MM.1S (cell line): ENCODE results near the gene HSPE1.
"Not testable (repeated sequence)": the region's sequence is repeated elsewhere in the genome, so short reads cannot be mapped to it uniquely, and the experiment has no call there.

Experiments used
- DNase-seq: peaks from one replicate; pipeline ENCODE4 v3.0.0-alpha.2; 2015
- H2AFZ ChIP-seq: fragments of 300-600 bp; sonication (generic); 2 replicates; pipeline ENCODE4 v1.6.0; 2016; ENCODE audit warnings: antibody characterized with exemption, low read length
- H3F3A ChIP-seq: fragments of 300-600 bp; sonication (generic); 2 replicates; pipeline ENCODE4 v1.6.1; 2016; ENCODE audit warnings: mild to moderate bottlenecking, antibody characterized with exemption, low read length, moderate library complexity, mixed read lengths; ENCODE audit not compliant: insufficient read depth
- H3K27ac ChIP-seq: fragments of 300-600 bp; sonication (generic); 2 replicates; pipeline ENCODE4 v1.5.1; 2016; ENCODE audit warnings: mild to moderate bottlenecking, low read length
- H3K27me3 ChIP-seq: fragments of 300-600 bp; sonication (generic); replicated peaks from 2 replicates; pipeline ENCODE4 v1.6.0; 2016; ENCODE audit warnings: low read length; ENCODE audit not compliant: insufficient read depth
- H3K36me3 ChIP-seq: fragments of 300-600 bp; sonication (generic); replicated peaks from 2 replicates; pipeline ENCODE4 v1.6.1; 2016; ENCODE audit warnings: mild to moderate bottlenecking, low read length, mixed read lengths; ENCODE audit not compliant: insufficient read depth
- H3K4me1 ChIP-seq: fragments of 300-600 bp; sonication (generic); 2 replicates; pipeline ENCODE4 v1.6.1; 2016; ENCODE audit warnings: low read length, mixed read lengths
- H3K4me2 ChIP-seq: fragments of 300-600 bp; sonication (generic); 2 replicates; pipeline ENCODE4 v1.6.0; 2016; ENCODE audit warnings: low read depth, low read length
- H3K4me3 ChIP-seq: fragments of 300-600 bp; sonication (generic); 2 replicates; pipeline ENCODE4 v1.5.1; 2016; ENCODE audit warnings: low read length, mixed read lengths
- H3K79me2 ChIP-seq: fragments of 300-600 bp; sonication (generic); 2 replicates; pipeline ENCODE4 v1.6.1; 2016; ENCODE audit warnings: mixed run types, low read length, mixed read lengths
- H3K9ac ChIP-seq: fragments of 300-600 bp; sonication (generic); 2 replicates; pipeline ENCODE4 v1.6.1; 2016; ENCODE audit warnings: low read length, mixed read lengths
- H3K9me2 ChIP-seq: fragments of 300-600 bp; sonication (generic); replicated peaks from 2 replicates; pipeline ENCODE4 v1.6.1; 2016; ENCODE audit warnings: mild to moderate bottlenecking, low read length, mixed read lengths; ENCODE audit not compliant: insufficient read depth
- H3K9me3 ChIP-seq: fragments of 300-600 bp; sonication (generic); replicated peaks from 2 replicates; pipeline ENCODE4 v1.6.1; 2016; ENCODE audit warnings: mild to moderate bottlenecking, low read length, mixed read lengths; ENCODE audit not compliant: insufficient read depth
- H4K20me1 ChIP-seq: fragments of 300-600 bp; sonication (generic); 2 replicates; pipeline ENCODE4 v1.6.1; 2016; ENCODE audit warnings: mild to moderate bottlenecking, low read length, moderate library complexity, mixed read lengths; ENCODE audit not compliant: insufficient read depth
- EZH2 ChIP-seq: fragments of 300-600 bp; sonication (generic); optimal IDR thresholded peaks from 2 replicates; pipeline ENCODE3; 2017; ENCODE audit warnings: low read depth, mild to moderate bottlenecking, antibody characterized with exemption, low read length, mixed read lengths
- EZH2phosphoT487 ChIP-seq: fragments of 300-600 bp; sonication (generic); IDR thresholded peaks from 2 replicates; pipeline ENCODE4 v1.6.1; 2018; ENCODE audit warnings: antibody characterized with exemption, low read length
- TF ChIP-seq, protein P1 (sequence below): fragments of 300-600 bp; sonication (generic); IDR thresholded peaks from 2 replicates; pipeline ENCODE4 v1.5.1; 2016; ENCODE audit warnings: antibody characterized with exemption, low read length, mixed read lengths

The HSPE1 gene

DNA sequence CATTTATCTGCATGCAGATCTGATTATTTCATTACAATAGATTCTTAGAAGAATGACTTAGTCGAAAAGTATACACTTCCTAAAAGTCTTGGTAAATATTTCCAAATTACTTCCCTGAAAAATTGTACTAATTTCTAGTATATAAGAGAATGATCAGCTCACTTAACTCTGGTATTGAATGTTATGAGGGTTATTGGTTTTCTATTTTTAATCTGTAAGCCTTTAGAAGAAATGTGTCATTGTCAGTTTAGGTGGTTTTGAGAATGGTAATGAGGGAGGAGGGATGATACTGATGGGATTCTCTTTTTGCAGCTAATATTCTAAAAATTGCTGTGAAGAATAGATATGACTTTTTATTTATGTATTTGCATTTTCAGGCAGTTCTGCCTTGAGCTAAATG lies 39.6 kb downstream of the HSPE1 start:
- H3K9me2 ChIP-seq: no peaks in the 10 kb centered on the region
- no peak overlapping the region for H3K4me2 ChIP-seq
- no peak overlapping the region for H3K9ac ChIP-seq
- no peak overlapping the region for H2AFZ ChIP-seq
- peaks cover 10% of the 10 kb centered on the region for H3K36me3 ChIP-seq
- no peaks in the 10 kb centered on the region for H3K4me1 ChIP-seq
- H3K79me2 ChIP-seq: peaks cover 74% of the 10 kb centered on the region
- H4K20me1 ChIP-seq: no peaks in the 10 kb centered on the region
- no peak overlapping the region for H3K27ac ChIP-seq
- TF ChIP-seq EZH2phosphoT487: no peak
- no peak for TF ChIP-seq EZH2
- TF ChIP-seq, protein P1, sequence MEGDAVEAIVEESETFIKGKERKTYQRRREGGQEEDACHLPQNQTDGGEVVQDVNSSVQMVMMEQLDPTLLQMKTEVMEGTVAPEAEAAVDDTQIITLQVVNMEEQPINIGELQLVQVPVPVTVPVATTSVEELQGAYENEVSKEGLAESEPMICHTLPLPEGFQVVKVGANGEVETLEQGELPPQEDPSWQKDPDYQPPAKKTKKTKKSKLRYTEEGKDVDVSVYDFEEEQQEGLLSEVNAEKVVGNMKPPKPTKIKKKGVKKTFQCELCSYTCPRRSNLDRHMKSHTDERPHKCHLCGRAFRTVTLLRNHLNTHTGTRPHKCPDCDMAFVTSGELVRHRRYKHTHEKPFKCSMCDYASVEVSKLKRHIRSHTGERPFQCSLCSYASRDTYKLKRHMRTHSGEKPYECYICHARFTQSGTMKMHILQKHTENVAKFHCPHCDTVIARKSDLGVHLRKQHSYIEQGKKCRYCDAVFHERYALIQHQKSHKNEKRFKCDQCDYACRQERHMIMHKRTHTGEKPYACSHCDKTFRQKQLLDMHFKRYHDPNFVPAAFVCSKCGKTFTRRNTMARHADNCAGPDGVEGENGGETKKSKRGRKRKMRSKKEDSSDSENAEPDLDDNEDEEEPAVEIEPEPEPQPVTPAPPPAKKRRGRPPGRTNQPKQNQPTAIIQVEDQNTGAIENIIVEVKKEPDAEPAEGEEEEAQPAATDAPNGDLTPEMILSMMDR: no peak
- no peak overlapping the region for H3K4me3 ChIP-seq
- DNase-seq: no peak
- H3F3A ChIP-seq: no peaks in the 10 kb centered on the region
- H3K9me3 ChIP-seq: no peaks in the 10 kb centered on the region
- no peaks in the 10 kb centered on the region for H3K27me3 ChIP-seq

DNA sequence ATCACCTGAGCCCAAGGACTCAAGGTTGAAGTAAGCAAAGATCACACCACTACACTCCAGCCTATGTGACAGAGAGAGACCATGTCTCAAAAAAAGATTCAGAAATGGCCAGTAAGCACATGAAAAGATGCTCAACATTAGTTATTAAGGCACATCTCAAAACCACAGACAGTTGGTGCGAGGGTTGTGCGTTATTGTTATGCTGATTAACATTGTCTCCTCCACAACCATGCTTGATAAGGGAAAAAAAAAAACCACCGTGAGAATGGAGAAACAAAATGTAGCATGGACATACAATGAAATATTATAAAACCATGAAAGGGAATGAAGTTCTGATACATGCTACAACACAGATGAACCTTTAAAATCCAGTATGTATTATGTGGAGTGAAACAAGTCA lies 43.0 kb downstream of the HSPE1 start:
- Histone ChIP-seq H3K9me2 (no peaks in the 10 kb centered on the region), H3K4me3 (no peak overlapping the region), H3F3A (no peaks in the 10 kb centered on the region), H4K20me1 (no peaks in the 10 kb centered on the region), H3K4me2 (no peak overlapping the region), H3K4me1 (no peaks in the 10 kb centered on the region), H3K27ac (no peak overlapping the region), H3K79me2 (peaks cover 66% of the 10 kb centered on the region), H3K9me3 (no peaks in the 10 kb centered on the region), H3K27me3 (no peaks in the 10 kb centered on the region), H3K9ac (no peak overlapping the region), H3K36me3 (no peaks in the 10 kb centered on the region; the same call in 1 of the 2 replicates), H2AFZ (no peak overlapping the region)
- TF ChIP-seq EZH2phosphoT487: no peak
- TF ChIP-seq, protein P1: no peak
- no peak for DNase-seq

DNA sequence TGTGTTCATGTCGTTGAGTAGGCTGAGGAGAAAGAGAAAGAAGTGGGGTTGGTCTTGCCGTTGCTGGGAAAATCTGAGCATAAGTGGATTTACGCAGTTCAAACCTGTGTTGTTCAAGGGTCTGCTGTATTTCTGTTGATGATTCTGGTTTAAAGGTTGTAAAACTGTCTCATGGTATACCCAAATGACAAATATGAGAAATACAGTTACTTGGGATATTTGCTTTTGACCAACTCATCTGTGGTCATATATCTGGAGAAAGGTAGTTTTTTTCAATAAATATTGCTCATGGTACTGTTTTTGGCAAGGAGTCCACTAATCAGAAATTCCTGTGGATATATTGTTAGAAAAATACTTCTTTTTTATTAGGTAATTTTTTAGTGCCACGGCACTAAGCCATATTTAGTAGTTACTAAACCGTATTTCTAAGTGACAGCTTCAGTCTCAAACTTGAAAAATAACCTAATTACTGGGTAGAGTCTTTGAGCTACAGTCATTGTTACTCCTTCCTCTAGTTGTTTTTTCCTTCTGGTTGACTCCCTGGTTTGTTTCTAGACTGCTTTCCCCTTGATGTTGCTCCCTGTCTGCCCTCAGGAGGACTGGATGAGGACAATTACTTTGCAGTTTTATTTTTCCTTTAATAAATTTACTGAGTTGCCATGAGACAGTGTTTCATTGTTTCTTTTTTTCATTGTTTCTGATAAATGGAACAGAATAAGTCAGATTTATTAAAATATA lies 47.2 kb downstream of the HSPE1 start:
- TF ChIP-seq EZH2phosphoT487 (no peak), EZH2 (no peak)
- Histone ChIP-seq H3K36me3 (peaks cover 6% of the 10 kb centered on the region; the same call in 1 of the 2 replicates), H4K20me1 (no peaks in the 10 kb centered on the region), H3K9ac (no peak overlapping the region), H3K27ac (no peak overlapping the region), H3K4me1 (no peaks in the 10 kb centered on the region), H3K4me3 (no peak overlapping the region), H3F3A (no peaks in the 10 kb centered on the region), H2AFZ (no peak overlapping the region), H3K4me2 (no peak overlapping the region), H3K9me3 (no peaks in the 10 kb centered on the region), H3K79me2 (peaks cover 41% of the 10 kb centered on the region), H3K9me2 (no peaks in the 10 kb centered on the region), H3K27me3 (no peaks in the 10 kb centered on the region)
- DNase-seq: no peak

DNA sequence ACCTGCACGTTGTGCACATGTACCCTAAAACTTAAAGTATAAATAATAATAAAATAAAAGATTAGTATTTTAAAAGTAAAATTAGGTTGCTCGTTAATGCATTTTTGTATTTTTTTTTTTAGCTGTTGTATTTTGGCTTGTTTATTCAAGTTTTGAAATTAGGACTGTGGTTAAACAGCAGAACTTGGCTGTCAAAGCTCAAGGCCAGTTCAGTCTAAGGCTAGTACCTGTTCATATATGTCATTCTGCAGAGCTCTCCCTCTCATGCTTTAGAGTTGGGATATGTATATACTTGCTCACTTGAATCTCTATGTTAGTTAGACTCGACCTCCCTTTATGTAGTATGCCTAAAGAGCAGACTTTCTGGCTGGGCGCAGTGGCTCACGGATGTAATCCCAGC lies 48.4 kb downstream of the HSPE1 start:
- TF ChIP-seq, protein P1: no peak
- TF ChIP-seq EZH2phosphoT487 (no peak), EZH2 (no peak)
- Histone ChIP-seq H3K36me3 (peaks cover 6% of the 10 kb centered on the region; the same call in 1 of the 2 replicates), H3K27ac (no peak overlapping the region), H3K27me3 (no peaks in the 10 kb centered on the region), H4K20me1 (no peaks in the 10 kb centered on the region), H2AFZ (no peak overlapping the region), H3K9me3 (no peaks in the 10 kb centered on the region), H3K4me2 (no peak overlapping the region), H3K4me1 (no peaks in the 10 kb centered on the region), H3K9me2 (no peaks in the 10 kb centered on the region), H3K79me2 (peaks cover 33% of the 10 kb centered on the region), H3K9ac (no peak overlapping the region), H3F3A (no peaks in the 10 kb centered on the region), H3K4me3 (no peak overlapping the region)
- no peak for DNase-seq

DNA sequence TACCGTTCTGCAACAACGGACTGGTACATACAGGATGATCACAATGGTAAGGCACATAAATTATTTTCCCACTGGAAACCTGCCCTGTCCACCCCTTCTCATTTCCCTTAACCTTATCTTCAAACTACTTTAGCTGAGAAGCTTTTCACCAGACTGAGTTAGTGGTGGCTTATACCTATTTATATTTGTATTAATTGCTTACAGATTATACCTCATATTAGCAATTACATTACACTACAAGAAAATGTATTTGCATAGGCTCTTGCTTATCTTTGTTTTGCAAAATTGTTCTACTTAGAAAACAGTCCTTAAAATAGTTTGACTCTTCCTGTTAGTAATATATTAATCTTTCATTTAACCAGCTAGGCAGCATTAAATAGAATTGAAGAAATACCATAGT lies 51.1 kb downstream of the HSPE1 start:
- peaks cover 23% of the 10 kb centered on the region for H3K79me2 ChIP-seq
- H3F3A ChIP-seq, H2AFZ ChIP-seq, H3K4me1 ChIP-seq, H3K9me2 ChIP-seq, H3K27me3 ChIP-seq, H3K4me3 ChIP-seq, H3K27ac ChIP-seq, H3K9me3 ChIP-seq, H4K20me1 ChIP-seq, DNase-seq, H3K4me2 ChIP-seq, H3K36me3 ChIP-seq, H3K9ac ChIP-seq: not testable (repeated sequence)
